Measurements from ENCODE around the gene POC1B.

- TF ChIP-seq EP300 (IDR thresholded peaks at IDR 0.05): no peak
- no peak for TF ChIP-seq CTCF (IDR thresholded peaks at IDR 0.05)
- no peak for TF ChIP-seq POLR2AphosphoS5 (IDR thresholded peaks at IDR 0.05)
Measured at GRCh38 chr12:89475203-89475990, 50.5 kb downstream of the POC1B start.

All from esophagus muscularis mucosa (tissue), 4 donors.